ENCODE results near the gene TAS1R3. TPM values are rescaled to one million over a fixed set of nuclear protein-coding genes. Genes with fewer than 3 reads are reported as not detected.

The TAS1R3 gene
- polyA plus RNA-seq, 1 donor from 2014 or later: 1.0 TPM

GRCh38 chr1:1296070-1297061 is 34.7 kb upstream of the TAS1R3 start:
- Histone ChIP-seq H3K36me3 (ENCODE audit: insufficient read depth, low read length) (no peaks in the 10 kb centered on the region), H3K79me2 (replicated peaks; ENCODE audit: insufficient read depth, low read length) (no peaks in the 10 kb centered on the region), H2AFZ (ENCODE audit: low read depth, low read length) (no peak overlapping the region), H3K4me3 (ENCODE audit: low read length) (no peak overlapping the region), H3K27ac (ENCODE audit: low read length) (no peak overlapping the region), H3K27me3 (ENCODE audit: insufficient read depth, low read depth, low read length) (no peaks in the 10 kb centered on the region), H3K9ac (ENCODE audit: low read length) (no peak overlapping the region), H3K9me3 (ENCODE audit: low read length) (no peaks in the 10 kb centered on the region), H3K9me2 (ENCODE audit: insufficient read depth, low read length) (no peaks in the 10 kb centered on the region), H4K20me1 (ENCODE audit: insufficient read depth) (no peaks in the 10 kb centered on the region), H3K4me2 (ENCODE audit: low read length) (no peak overlapping the region), H3F3A (ENCODE audit: insufficient read depth, low read length, poor library complexity, severe bottlenecking) (no peaks in the 10 kb centered on the region)
- TF ChIP-seq SMC3 (conservative IDR thresholded peaks at IDR 0.05; ENCODE audit: poor library complexity): no peak
- TF ChIP-seq RAD21 (conservative IDR thresholded peaks at IDR 0.05): no peak
- TF ChIP-seq TAF1 (IDR thresholded peaks at IDR 0.05; ENCODE audit: low read depth): no peak
- TF ChIP-seq MXI1 (conservative IDR thresholded peaks at IDR 0.05; ENCODE audit: poor library complexity, severe bottlenecking): no peak

DNA sequence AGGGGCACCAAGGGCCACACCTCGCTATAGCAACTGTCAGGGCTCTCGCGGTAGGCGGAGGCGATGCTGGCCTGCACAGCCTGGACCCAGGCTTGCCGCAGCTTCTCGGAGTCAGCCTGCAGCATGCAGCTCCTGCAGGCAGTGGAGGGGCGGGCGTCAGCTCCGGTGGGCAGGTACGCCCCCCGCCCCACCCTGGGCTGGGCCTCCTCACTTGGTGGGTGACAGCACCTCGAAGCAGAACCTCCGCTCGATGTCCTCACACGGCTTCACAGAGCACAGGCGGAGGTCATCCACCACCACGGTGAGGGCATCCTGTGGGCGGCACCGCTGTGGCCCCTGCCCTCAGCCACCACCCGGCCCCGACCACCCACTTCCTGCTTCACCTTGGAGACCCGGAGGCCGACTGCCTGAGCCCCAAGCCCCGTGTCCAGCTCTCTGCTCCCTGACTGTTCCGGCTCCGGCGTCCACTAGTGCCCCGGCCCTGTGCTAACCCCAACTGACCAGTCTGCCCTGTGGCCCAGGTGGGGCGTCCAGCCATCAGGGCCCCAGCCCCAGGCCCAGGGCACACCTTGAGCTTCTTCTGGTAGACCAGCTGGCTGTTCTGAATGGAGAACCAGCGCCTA is 33.2 kb upstream of the TAS1R3 start:
- H3K9me2 ChIP-seq (ENCODE audit: insufficient read depth, low read length): no peaks in the 10 kb centered on the region
- no peak overlapping the region for H3K9ac ChIP-seq (ENCODE audit: low read length)
- H3F3A ChIP-seq (ENCODE audit: insufficient read depth, low read length, poor library complexity, severe bottlenecking): no peaks in the 10 kb centered on the region
- no peaks in the 10 kb centered on the region for H3K27me3 ChIP-seq (ENCODE audit: insufficient read depth, low read depth, low read length)
- H3K4me3 ChIP-seq (ENCODE audit: low read length): no peak overlapping the region
- H3K27ac ChIP-seq (ENCODE audit: low read length): no peak overlapping the region
- no peaks in the 10 kb centered on the region for H3K9me3 ChIP-seq (ENCODE audit: low read length)
- H4K20me1 ChIP-seq (ENCODE audit: insufficient read depth): no peaks in the 10 kb centered on the region
- H3K36me3 ChIP-seq (ENCODE audit: insufficient read depth, low read length): no peaks in the 10 kb centered on the region
- H2AFZ ChIP-seq (ENCODE audit: low read depth, low read length): no peak overlapping the region
- TF ChIP-seq, protein P1, sequence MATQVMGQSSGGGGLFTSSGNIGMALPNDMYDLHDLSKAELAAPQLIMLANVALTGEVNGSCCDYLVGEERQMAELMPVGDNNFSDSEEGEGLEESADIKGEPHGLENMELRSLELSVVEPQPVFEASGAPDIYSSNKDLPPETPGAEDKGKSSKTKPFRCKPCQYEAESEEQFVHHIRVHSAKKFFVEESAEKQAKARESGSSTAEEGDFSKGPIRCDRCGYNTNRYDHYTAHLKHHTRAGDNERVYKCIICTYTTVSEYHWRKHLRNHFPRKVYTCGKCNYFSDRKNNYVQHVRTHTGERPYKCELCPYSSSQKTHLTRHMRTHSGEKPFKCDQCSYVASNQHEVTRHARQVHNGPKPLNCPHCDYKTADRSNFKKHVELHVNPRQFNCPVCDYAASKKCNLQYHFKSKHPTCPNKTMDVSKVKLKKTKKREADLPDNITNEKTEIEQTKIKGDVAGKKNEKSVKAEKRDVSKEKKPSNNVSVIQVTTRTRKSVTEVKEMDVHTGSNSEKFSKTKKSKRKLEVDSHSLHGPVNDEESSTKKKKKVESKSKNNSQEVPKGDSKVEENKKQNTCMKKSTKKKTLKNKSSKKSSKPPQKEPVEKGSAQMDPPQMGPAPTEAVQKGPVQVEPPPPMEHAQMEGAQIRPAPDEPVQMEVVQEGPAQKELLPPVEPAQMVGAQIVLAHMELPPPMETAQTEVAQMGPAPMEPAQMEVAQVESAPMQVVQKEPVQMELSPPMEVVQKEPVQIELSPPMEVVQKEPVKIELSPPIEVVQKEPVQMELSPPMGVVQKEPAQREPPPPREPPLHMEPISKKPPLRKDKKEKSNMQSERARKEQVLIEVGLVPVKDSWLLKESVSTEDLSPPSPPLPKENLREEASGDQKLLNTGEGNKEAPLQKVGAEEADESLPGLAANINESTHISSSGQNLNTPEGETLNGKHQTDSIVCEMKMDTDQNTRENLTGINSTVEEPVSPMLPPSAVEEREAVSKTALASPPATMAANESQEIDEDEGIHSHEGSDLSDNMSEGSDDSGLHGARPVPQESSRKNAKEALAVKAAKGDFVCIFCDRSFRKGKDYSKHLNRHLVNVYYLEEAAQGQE (IDR thresholded peaks at IDR 0.05; ENCODE audit: borderline replicate concordance): no peak
- TF ChIP-seq CTCF (IDR thresholded peaks at IDR 0.05; ENCODE audit: poor library complexity, severe bottlenecking): no peak
- no peak for TF ChIP-seq SMC3 (conservative IDR thresholded peaks at IDR 0.05; ENCODE audit: poor library complexity)
- TF ChIP-seq EZH2 (IDR thresholded peaks at IDR 0.05; ENCODE audit: borderline replicate concordance, insufficient read depth, low read length, poor library complexity, severe bottlenecking): no peak
- TF ChIP-seq TAF1 (IDR thresholded peaks at IDR 0.05; ENCODE audit: low read depth): no peak
- TF ChIP-seq RAD21 (conservative IDR thresholded peaks at IDR 0.05): no peak
- TF ChIP-seq EP300 (conservative IDR thresholded peaks at IDR 0.05; ENCODE audit: poor library complexity, severe bottlenecking): no peak
- TF ChIP-seq POLR2AphosphoS5 (IDR thresholded peaks at IDR 0.05): no peak
- no peak for TF ChIP-seq MXI1 (conservative IDR thresholded peaks at IDR 0.05; ENCODE audit: poor library complexity, severe bottlenecking)
- no peaks in the 10 kb centered on the region for H3K79me2 ChIP-seq (replicated peaks; ENCODE audit: insufficient read depth, low read length)
- H3K4me2 ChIP-seq (ENCODE audit: low read length): no peak overlapping the region

All from neural cell (in vitro differentiated cells).